ENCODE measurements around the gene PDE6G. TPM values are rescaled to one million over a fixed set of nuclear protein-coding genes. Genes with fewer than 3 reads are reported as not detected.

The PDE6G gene
- total and polyA plus RNA-seq, 2 donors (not counting 1 experiment from before 2014, with no cell fraction given): 0.69 to 1.1 TPM

- POLR2A ChIA-PET: no interaction called here
- TF ChIP-seq CTCF (IDR thresholded peaks at IDR 0.05): no peak
- TF ChIP-seq EZH2 (IDR thresholded peaks at IDR 0.05; ENCODE audit: borderline replicate concordance, insufficient read depth, low read depth, low read length, poor library complexity, severe bottlenecking): no peak
- WGBS (ENCODE audit: insufficient coverage): 98% methylated on average over 14 of the region's 19 CpGs
- H3K9me3 ChIP-seq (ENCODE audit: control extremely low read depth in 1 of 3, control insufficient read depth in 2 of 3, insufficient read depth in 1 of 3, low read length in 2 of 3): no peaks in the 10 kb centered on the region
- Mint-ChIP-seq H3K27ac (no peak overlapping the region), H3K4me1 (no peaks in the 10 kb centered on the region), H3K4me3 (no peak overlapping the region), H3K9me3 (ENCODE audit: insufficient read depth) (no peaks in the 10 kb centered on the region), H3K27me3 (no peaks in the 10 kb centered on the region)
- H3K9ac ChIP-seq (ENCODE audit: low read length): no peak overlapping the region
- intact Hi-C loops (cut with micrococcal nuclease): no loop called here
- no peak overlapping the region for H3K4me3 ChIP-seq (ENCODE audit: control extremely low read depth in 1 of 5, extremely low read depth in 1 of 5, insufficient read depth in 1 of 5, low read depth in 2 of 5, low read length in 4 of 5)
- no peak overlapping the region for H3K4me2 ChIP-seq (replicated peaks; ENCODE audit: low read depth, low read length, poor library complexity, severe bottlenecking)
- H3K79me2 ChIP-seq (ENCODE audit: control insufficient read depth, insufficient read depth, low read length): peaks cover 36% of the 10 kb centered on the region
- no peak overlapping the region for H2AFZ ChIP-seq (ENCODE audit: insufficient read depth, low read depth, low read length, poor library complexity, severe bottlenecking)
- peaks cover 50% of the 10 kb centered on the region for H4K20me1 ChIP-seq (ENCODE audit: control insufficient read depth, insufficient read depth, low read length, poor library complexity, severe bottlenecking)
- H3K4me1 ChIP-seq (ENCODE audit: control insufficient read depth in 2 of 2, insufficient read depth in 2 of 2, low read length in 2 of 2): no peaks in the 10 kb centered on the region
- no peak for ATAC-seq (ENCODE audit: low read depth)
- DNase-seq: no peak
- CTCF ChIA-PET: no interaction called here
- H3K27ac ChIP-seq (ENCODE audit: low read length in 2 of 2): no peak overlapping the region
- H3K36me3 ChIP-seq (replicated peaks in 1 of 2; ENCODE audit: control extremely low read depth in 1 of 2, control insufficient read depth in 1 of 2, extremely low read depth in 1 of 2, insufficient read depth in 2 of 2, low read length in 1 of 2): peaks cover 0 to 64% of the 10 kb centered on the region in 2 experiments
- no peaks in the 10 kb centered on the region for H3K27me3 ChIP-seq (replicated peaks in 1 of 4; ENCODE audit: control extremely low read depth in 1 of 4, control insufficient read depth in 3 of 4, insufficient read depth in 4 of 4, low read length in 3 of 4)
Observed at GRCh38 chr17:81694810-81695209, 38.5 kb upstream of the PDE6G start.

GRCh38 chr17:81693509-81694210 is 37.3 kb upstream of the PDE6G start:
- Histone ChIP-seq H3K27ac (ENCODE audit: low read length in 2 of 2) (no peak overlapping the region), H2AFZ (ENCODE audit: insufficient read depth, low read depth, low read length, poor library complexity, severe bottlenecking) (no peak overlapping the region), H4K20me1 (ENCODE audit: control insufficient read depth, insufficient read depth, low read length, poor library complexity, severe bottlenecking) (peaks cover 59% of the 10 kb centered on the region), H3K36me3 (replicated peaks in 1 of 2; ENCODE audit: control extremely low read depth in 1 of 2, control insufficient read depth in 1 of 2, extremely low read depth in 1 of 2, insufficient read depth in 2 of 2, low read length in 1 of 2) (peaks cover 0 to 75% of the 10 kb centered on the region in 2 experiments), H3K4me3 (ENCODE audit: control extremely low read depth in 1 of 5, extremely low read depth in 1 of 5, insufficient read depth in 1 of 5, low read depth in 2 of 5, low read length in 4 of 5) (no peak overlapping the region), H3K79me2 (ENCODE audit: control insufficient read depth, insufficient read depth, low read length) (peaks cover 47% of the 10 kb centered on the region), H3K27me3 (replicated peaks in 1 of 4; ENCODE audit: control extremely low read depth in 1 of 4, control insufficient read depth in 3 of 4, insufficient read depth in 4 of 4, low read length in 3 of 4) (no peaks in the 10 kb centered on the region), H3K4me2 (replicated peaks; ENCODE audit: low read depth, low read length, poor library complexity, severe bottlenecking) (no peak overlapping the region), H3K9me3 (ENCODE audit: control extremely low read depth in 1 of 3, control insufficient read depth in 2 of 3, insufficient read depth in 1 of 3, low read length in 2 of 3) (no peaks in the 10 kb centered on the region), H3K4me1 (ENCODE audit: control insufficient read depth in 2 of 2, insufficient read depth in 2 of 2, low read length in 2 of 2) (no peaks in the 10 kb centered on the region), H3K9ac (ENCODE audit: low read length) (no peak overlapping the region)
- WGBS (ENCODE audit: insufficient coverage): 95% methylated on average over 25 of the region's 35 CpGs
- Mint-ChIP-seq H3K4me3 (no peak overlapping the region), H3K27me3 (no peaks in the 10 kb centered on the region), H3K27ac (no peak overlapping the region), H3K9me3 (ENCODE audit: insufficient read depth) (no peaks in the 10 kb centered on the region), H3K4me1 (no peaks in the 10 kb centered on the region)
- CTCF ChIA-PET: no interaction called here
- DNase-seq (no peak), ATAC-seq (ENCODE audit: low read depth) (no peak)
- TF ChIP-seq EZH2 (IDR thresholded peaks at IDR 0.05; ENCODE audit: borderline replicate concordance, insufficient read depth, low read depth, low read length, poor library complexity, severe bottlenecking) (no peak), CTCF (IDR thresholded peaks at IDR 0.05) (no peak)
- intact Hi-C loops (cut with micrococcal nuclease): no loop called here
- POLR2A ChIA-PET: interaction anchor here (0.6 kb wide), 1 partner anchor 192 kb away, joined by 8 read pairs; no protein-coding TSS in a partner anchor
